ENCODE results near the gene COMMD4.
A peak's percentile ranks its signal among the peaks of the same experiment; 100 is the strongest.
"Not testable (repeated sequence)": the region's sequence is repeated elsewhere in the genome, so short reads cannot be mapped to it uniquely, and the experiment has no call there.

The COMMD4 gene

GRCh38 chr15:75333654-75334419 lies 2.0 kb upstream of the COMMD4 start:
- DNase-seq (ENCODE audit: low read depth): not testable (repeated sequence)

- DNase-seq (ENCODE audit: low read depth): no peak
Observed at GRCh38 chr15:75335313-75335704, 554 bp upstream of the COMMD4 start.

- DNase-seq (ENCODE audit: low read depth): no peak
Observed at GRCh38 chr15:75338661-75339240, 2.9 kb downstream of the COMMD4 start.

GRCh38 chr15:75339531-75340240 lies 3.8 kb downstream of the COMMD4 start:
- DNase-seq (ENCODE audit: low read depth): no peak

GRCh38 chr15:75342221-75342620 lies 6.4 kb downstream of the COMMD4 start:
- no peak for DNase-seq (ENCODE audit: low read depth)

- peak; percentile 26 for DNase-seq (ENCODE audit: low read depth)
Observed at GRCh38 chr15:75343953-75344352, 8.1 kb downstream of the COMMD4 start.

GRCh38 chr15:75346796-75347221 lies 10.9 kb downstream of the COMMD4 start, which contains the start of gene NEIL1:
Gene NEIL1 (plus strand): TSS chr15:75347039. CDS start chr15:75348906, 1,867 bp downstream.
- no peak for DNase-seq (ENCODE audit: low read depth)

- no peak for DNase-seq (ENCODE audit: low read depth)
Observed at GRCh38 chr15:75347222-75348033, 11.6 kb downstream of the COMMD4 start.

GRCh38 chr15:75348034-75348561 lies 12.2 kb downstream of the COMMD4 start:
- DNase-seq (ENCODE audit: low read depth): no peak

GRCh38 chr15:75348562-75349350 lies 12.9 kb downstream of the COMMD4 start:
- no peak for DNase-seq (ENCODE audit: low read depth)

- not testable (repeated sequence) for DNase-seq (ENCODE audit: low read depth)
Observed at GRCh38 chr15:75349351-75349669, 13.4 kb downstream of the COMMD4 start.

GRCh38 chr15:75349851-75350588 lies 14.2 kb downstream of the COMMD4 start:
- no peak for DNase-seq (ENCODE audit: low read depth)

- DNase-seq (ENCODE audit: low read depth): no peak
Observed at GRCh38 chr15:75350601-75351361, 14.9 kb downstream of the COMMD4 start.

GRCh38 chr15:75352186-75353080 lies 16.6 kb downstream of the COMMD4 start:
- DNase-seq (ENCODE audit: low read depth): no peak

- DNase-seq (ENCODE audit: low read depth): no peak
Observed at GRCh38 chr15:75353604-75354003, 17.7 kb downstream of the COMMD4 start.

GRCh38 chr15:75354454-75354853 lies 18.6 kb downstream of the COMMD4 start:
- DNase-seq (ENCODE audit: low read depth): no peak

GRCh38 chr15:75355369-75355768 lies 19.5 kb downstream of the COMMD4 start:
- no peak for DNase-seq (ENCODE audit: low read depth)

GRCh38 chr15:75356006-75356405 lies 20.1 kb downstream of the COMMD4 start:
- no peak for DNase-seq (ENCODE audit: low read depth)

GRCh38 chr15:75356517-75356916 lies 20.7 kb downstream of the COMMD4 start:
- DNase-seq (ENCODE audit: low read depth): no peak
